PC-3 (cell line): ENCODE data around the gene HLA-DMB. TPM values are rescaled to one million over a fixed set of nuclear protein-coding genes. Genes with fewer than 3 reads are reported as not detected.

Experiments
- ATAC-seq: fragments of 200-7000 bp; cut with Tn5 transposase; 2 replicates; pipeline ENCODE4 v1.9.1; 2020; ENCODE audit warnings: mild to moderate bottlenecking, moderate library complexity
- BruUV-seq: library from RNA; stranded (reverse); fragments of 400-500 nt; replicated peaks from 2 replicates; lab custom pipeline; 2021; lab: Mats Ljungman, UMichigan
- CTCF ChIA-PET: fragments of 300-600 bp; sonication (Branson Sonifier 250); formaldehyde crosslinking; loops from one replicate; lab custom pipeline; 2022; ENCODE audit warnings: antibody characterized with exemption; lab: Charles Lee
- POLR2A ChIA-PET: fragments of 300-600 bp; sonication (Branson Sonifier 250); formaldehyde crosslinking; loops from one replicate; lab custom pipeline; 2022; ENCODE audit warnings: antibody characterized with exemption; ENCODE audit not compliant: unreplicated experiment; lab: Charles Lee
- DNase-seq: peaks from one replicate; pipeline ENCODE4 v3.0.0-alpha.2; 2015
- H2AFZ ChIP-seq: fragments of 300-600 bp; sonication (generic); 2 replicates; pipeline ENCODE4 v1.6.0; 2016; ENCODE audit warnings: antibody characterized with exemption, low read length
- H3F3A ChIP-seq: fragments of 300-600 bp; sonication (generic); one replicate; pipeline ENCODE4 v1.6.0; 2017; ENCODE audit warnings: antibody characterized with exemption, low read length, control low read depth, mild to moderate bottlenecking; ENCODE audit not compliant: unreplicated experiment
- H3K27ac ChIP-seq: fragments of 300-600 bp; sonication (generic); 2 replicates; pipeline ENCODE4 v1.5.1; 2016; ENCODE audit warnings: mild to moderate bottlenecking, low read length
- H3K27me3 ChIP-seq: fragments of 300-600 bp; sonication (generic); 2 replicates; pipeline ENCODE4 v1.6.1; 2016; ENCODE audit warnings: low read length, mixed read lengths
- H3K36me3 ChIP-seq: fragments of 300-600 bp; sonication (generic); 2 replicates; pipeline ENCODE4 v1.6.1; 2016; ENCODE audit warnings: low read depth, mixed run types, low read length, mixed read lengths
- H3K4me1 ChIP-seq: fragments of 300-600 bp; sonication (generic); 2 replicates; pipeline ENCODE4 v1.5.1; 2016; ENCODE audit warnings: low read length; ENCODE audit not compliant: insufficient read depth
- H3K4me2 ChIP-seq: fragments of 300-600 bp; sonication (generic); 2 replicates; pipeline ENCODE4 v1.6.0; 2016; ENCODE audit warnings: low read length
- H3K4me3 ChIP-seq: fragments of 300-600 bp; sonication (generic); 2 replicates; pipeline ENCODE4 v1.5.1; 2016; ENCODE audit warnings: mild to moderate bottlenecking, low read length, mixed read lengths
- H3K79me2 ChIP-seq: fragments of 300-600 bp; sonication (generic); 2 replicates; pipeline ENCODE4 v1.6.1; 2017; ENCODE audit warnings: low read length, mixed read lengths
- H3K9ac ChIP-seq: fragments of 300-600 bp; sonication (generic); 2 replicates; pipeline ENCODE4 v1.6.0; 2016; ENCODE audit warnings: mild to moderate bottlenecking, low read length
- H3K9me2 ChIP-seq: fragments of 300-600 bp; sonication (generic); replicated peaks from 2 replicates; pipeline ENCODE4 v1.6.1; 2016; ENCODE audit warnings: mixed run types, low read length, mixed read lengths
- H3K9me3 ChIP-seq: fragments of 300-600 bp; sonication (generic); 2 replicates; pipeline ENCODE4 v1.6.1; 2016; ENCODE audit warnings: low read length, mixed read lengths
- H4K20me1 ChIP-seq: fragments of 300-600 bp; sonication (generic); 2 replicates; pipeline ENCODE4 v1.6.1; 2016; ENCODE audit warnings: low read length, mixed read lengths
- CTCF ChIP-seq: fragments of 300-600 bp; sonication (generic); conservative IDR thresholded peaks from 2 replicates; pipeline ENCODE4 v1.5.1; 2017; ENCODE audit warnings: antibody characterized with exemption, low read depth, mild to moderate bottlenecking, low read length
- EZH2 ChIP-seq: fragments of 300-600 bp; sonication (generic); IDR thresholded peaks from one replicate; pipeline ENCODE4 v1.6.1; 2017; ENCODE audit warnings: antibody characterized with exemption, mild to moderate bottlenecking, low read length; ENCODE audit not compliant: unreplicated experiment
- EZH2phosphoT487 ChIP-seq: fragments of 300-600 bp; sonication (generic); IDR thresholded peaks from 2 replicates; pipeline ENCODE4 v1.6.1; 2018; ENCODE audit warnings: mild to moderate bottlenecking, antibody characterized with exemption, low read length, borderline replicate concordance
- intact Hi-C: fragments of 100-400 bp; cut with micrococcal nuclease; formaldehyde crosslinking; loops from 2 replicates; pipeline ENCODE4 v1.9.0; 2023
- total RNA-seq: library from RNA; depleted of rRNA; stranded (reverse); fragments of >200 nt; gene quantifications from 2 replicates; pipeline ENCODE4 v1.2.3, GENCODE V29; 2014

The HLA-DMB gene
- total RNA-seq, 1 experiment from 2014 or later: not detected

DNA sequence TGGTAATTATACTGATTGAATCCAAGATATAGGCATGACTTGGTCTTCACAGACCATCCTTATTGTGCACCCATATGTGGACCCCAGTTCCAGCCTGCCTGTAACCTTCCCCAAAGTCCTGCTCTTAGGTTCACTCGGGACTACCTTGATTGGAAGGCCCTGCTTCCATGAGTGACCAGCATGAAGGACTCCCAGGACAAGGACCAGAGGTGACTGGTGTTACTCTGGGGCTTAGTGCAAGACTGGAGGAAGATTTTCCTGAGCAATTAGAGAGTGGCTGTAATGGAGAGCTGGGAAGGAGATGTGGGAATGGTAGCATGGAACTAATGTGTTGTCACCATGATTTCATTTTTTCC is 42.6 kb upstream of the HLA-DMB start:
- Histone ChIP-seq H3K9me2 (no peaks in the 10 kb centered on the region), H3K4me2 (no peak overlapping the region), H3K79me2 (peaks cover 20% of the 10 kb centered on the region), H3K27me3 (no peaks in the 10 kb centered on the region), H3K36me3 (peaks cover 30% of the 10 kb centered on the region), H3F3A (peaks cover 40% of the 10 kb centered on the region), H3K27ac (no peak overlapping the region), H3K4me3 (no peak overlapping the region), H2AFZ (no peak overlapping the region), H3K9me3 (no peaks in the 10 kb centered on the region), H3K4me1 (peaks cover 8% of the 10 kb centered on the region; the same call in 1 of the 2 replicates), H3K9ac (no peak overlapping the region), H4K20me1 (peaks cover 56% of the 10 kb centered on the region)
- intact Hi-C loops: loop anchor here (5.0 kb wide), 1 partner anchor 146 kb away; the partner anchor contains the start of gene TAP2
- TSS peak; percentile 1 for BruUV-seq
- TF ChIP-seq EZH2phosphoT487: no peak
- TF ChIP-seq EZH2: no peak
- no peak for TF ChIP-seq CTCF
- ChIA-PET CTCF (interaction anchor here (1.8 to 3.3 kb wide), 2 partner anchors 12 to 49 kb away, joined by 40 to 74 read pairs; no protein-coding TSS in a partner anchor), POLR2A (interaction anchor here (2.0 kb wide), 1 partner anchor 12 kb away, joined by 59 read pairs; no protein-coding TSS in a partner anchor)
- DNase-seq (no peak), ATAC-seq (0 out of 2 replicates have a peak, but pooled peaks have one; percentile 2)

DNA sequence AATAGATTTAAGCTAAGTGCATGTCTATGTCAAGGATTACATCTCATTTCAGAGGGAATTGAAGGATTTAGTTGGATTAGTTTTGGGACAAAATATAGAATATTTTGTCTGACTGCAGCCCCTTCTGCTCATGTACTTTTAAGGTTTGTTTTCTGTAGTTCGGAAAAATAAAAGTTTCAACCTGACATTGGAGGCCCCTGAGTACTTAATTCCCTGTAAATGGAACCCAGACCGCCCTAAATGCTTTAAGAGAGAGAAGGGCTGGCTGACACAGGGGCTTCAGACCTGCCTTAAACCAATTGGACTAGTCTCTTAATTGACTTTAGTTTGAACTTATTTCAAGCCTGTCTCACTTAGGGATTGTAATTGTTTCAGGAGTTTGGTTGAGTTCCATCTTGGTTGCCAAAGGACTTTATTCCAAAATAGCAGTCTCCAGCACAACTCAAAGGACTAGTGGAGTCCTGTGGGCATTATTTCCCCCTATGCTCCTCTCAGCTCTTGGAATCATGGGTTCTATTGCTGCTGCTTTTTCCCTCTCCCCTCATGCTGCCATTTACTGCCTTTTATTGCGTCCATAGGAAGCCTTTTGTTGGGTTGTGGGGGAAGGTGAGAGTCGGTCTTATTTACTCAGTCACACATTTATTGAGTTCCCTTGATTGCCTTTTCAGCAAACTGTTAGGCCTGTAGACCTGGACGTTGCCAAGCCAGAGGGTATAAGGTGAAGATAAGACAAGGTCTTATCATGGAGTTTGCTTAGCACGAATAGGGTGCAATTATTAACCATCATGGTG is 42.1 kb upstream of the HLA-DMB start:
- no peak overlapping the region for H3K27ac ChIP-seq
- no peak overlapping the region for H3K9ac ChIP-seq
- no peaks in the 10 kb centered on the region for H3K27me3 ChIP-seq
- no peaks in the 10 kb centered on the region for H3K9me2 ChIP-seq
- H2AFZ ChIP-seq: no peak overlapping the region
- BruUV-seq: no TSS peak
- H3K79me2 ChIP-seq: peaks cover 26% of the 10 kb centered on the region
- DNase-seq: no peak
- no peak overlapping the region for H3K4me2 ChIP-seq
- TF ChIP-seq EZH2phosphoT487: no peak
- no peak for TF ChIP-seq CTCF
- no peak for TF ChIP-seq EZH2
- ATAC-seq: no peak
- H3K4me3 ChIP-seq: no peak overlapping the region
- H3K4me1 ChIP-seq: peaks cover 8% of the 10 kb centered on the region; the same call in 1 of the 2 replicates
- intact Hi-C loops: loop anchor here (5.0 kb wide), 1 partner anchor 146 kb away; the partner anchor contains the start of gene TAP2
- H3K36me3 ChIP-seq: peaks cover 36% of the 10 kb centered on the region
- peaks cover 62% of the 10 kb centered on the region for H4K20me1 ChIP-seq
- CTCF ChIA-PET: no interaction called here
- no peaks in the 10 kb centered on the region for H3K9me3 ChIP-seq
- POLR2A ChIA-PET: interaction anchor here (2.0 kb wide), 1 partner anchor 11 kb away, joined by 59 read pairs; no protein-coding TSS in a partner anchor
- H3F3A ChIP-seq: peaks cover 46% of the 10 kb centered on the region
